Pancreas (tissue), 8 donors: ENCODE results near the gene OR5W2. TPM values are rescaled to one million over a fixed set of nuclear protein-coding genes. Genes with fewer than 3 reads are reported as not detected.

Source experiments
- polyA plus RNA-seq, 2 donors: library from polyadenylated mRNA; stranded (reverse); fragments of 200-250 nt; gene quantifications; one replicate each; pipeline ENCODE4 v1.2.3, GENCODE V29; 2013
- total RNA-seq, 6 donors: library from RNA; stranded (reverse); fragmentation: NEBNext Ultra II Directional in 4 of 6; extraction: Animal tissue kit (Norgen Biotek cat#: 25700) in 4 of 6; gene quantifications; one replicate each; pipeline versions ENCODE4 v1.2.1 to v1.2.4, GENCODE V29; 2021 to 2023
- donor health status: healthy with polysubstance abuse.
- donor health status: DM: no; HTN: no; CAD: no; lungs with moderate emphysema.
- donor health status: DM: no; HTN: no; CAD: no.
- donor health status: Bipolar disorder and iron deficiency.
- donor health status: DM: yes; HTN: yes; CAD: no.
- donor health status: DM: no; HTN: no; CAD: no.
- donor health status: DM: no; HTN: no; CAD: no.
- donor health status: DM: yes; HTN: yes; CAD: no.

Gene OR5W2
- total and polyA plus RNA-seq, 8 donors, result not detected

Other genes starting within 250 kb of the OR5W2 start
- not detected for gene OR5D13, start 141.1 kb downstream of the OR5W2 start, total RNA-seq
- not detected for gene OR5D13, start 141.1 kb downstream of the OR5W2 start, polyA plus RNA-seq
- gene OR5D14, start 119.0 kb downstream of the OR5W2 start, total RNA-seq, result not detected
- not detected for gene OR5D14, start 119.0 kb downstream of the OR5W2 start, polyA plus RNA-seq
- not detected for gene OR5L1, start 103.2 kb downstream of the OR5W2 start, total RNA-seq
- gene OR5L1, start 103.2 kb downstream of the OR5W2 start, polyA plus RNA-seq, result not detected
- not detected for gene OR5D18, start 95.0 kb downstream of the OR5W2 start, total RNA-seq
- not detected for gene OR5D18, start 95.0 kb downstream of the OR5W2 start, polyA plus RNA-seq
- not detected for gene OR5L2, start 87.4 kb downstream of the OR5W2 start, total RNA-seq
- not detected for gene OR5L2, start 87.4 kb downstream of the OR5W2 start, polyA plus RNA-seq
- not detected for gene OR5D16, start 75.8 kb downstream of the OR5W2 start, total RNA-seq
- not detected for gene OR5D16, start 75.8 kb downstream of the OR5W2 start, polyA plus RNA-seq
- gene TRIM51, start 31.3 kb downstream of the OR5W2 start, total RNA-seq, result not detected
- gene TRIM51, start 31.3 kb downstream of the OR5W2 start, polyA plus RNA-seq, result not detected
- not detected for gene OR5I1, start 21.8 kb upstream of the OR5W2 start, total RNA-seq
- gene OR5I1, start 21.8 kb upstream of the OR5W2 start, polyA plus RNA-seq, result not detected
- not detected for gene OR10AG1, start 55.4 kb upstream of the OR5W2 start, total RNA-seq
- gene OR10AG1, start 55.4 kb upstream of the OR5W2 start, polyA plus RNA-seq, result not detected
- gene OR5F1, start 80.0 kb upstream of the OR5W2 start, total RNA-seq, result not detected
- gene OR5F1, start 80.0 kb upstream of the OR5W2 start, polyA plus RNA-seq, result not detected
- not detected for gene OR5AS1, start 113.1 kb upstream of the OR5W2 start, total RNA-seq
- not detected for gene OR5AS1, start 113.1 kb upstream of the OR5W2 start, polyA plus RNA-seq
- not detected for gene OR8I2, start 178.7 kb upstream of the OR5W2 start, total RNA-seq
- gene OR8I2, start 178.7 kb upstream of the OR5W2 start, polyA plus RNA-seq, result not detected
- gene OR8H2, start 189.1 kb upstream of the OR5W2 start, total RNA-seq, result not detected
- gene OR8H2, start 189.1 kb upstream of the OR5W2 start, polyA plus RNA-seq, result not detected
- gene OR8H3, start 207.8 kb upstream of the OR5W2 start, total RNA-seq, result not detected
- not detected for gene OR8H3, start 207.8 kb upstream of the OR5W2 start, polyA plus RNA-seq
- not detected for gene OR8J3, start 225.6 kb upstream of the OR5W2 start, total RNA-seq
- not detected for gene OR8J3, start 225.6 kb upstream of the OR5W2 start, polyA plus RNA-seq
- not detected for gene OR8K5, start 245.7 kb upstream of the OR5W2 start, total RNA-seq
- gene OR8K5, start 245.7 kb upstream of the OR5W2 start, polyA plus RNA-seq, result not detected